Thyroid gland (tissue), 4 donors: ENCODE data around the gene NETO2.

Source experiments
- POLR2A ChIP-seq, 2 donors: fragments of 450-650 bp; IDR thresholded peaks; one replicate each; pipeline ENCODE4 v1.6.1; 2017; ENCODE audit warnings: antibody characterized with exemption in 2 of 2, mild to moderate bottlenecking in 2 of 2, moderate library complexity in 1 of 2
- TF ChIP-seq, protein P1 (sequence below), 6 experiments: fragments of 200-600 bp in 3 of 6; fragments of 450-650 bp in 3 of 6; sonication (generic) in 3 of 6; IDR thresholded peaks; one replicate each; pipeline ENCODE4 v1.5.1; 2016 to 2019; ENCODE audit warnings: antibody characterized with exemption in 6 of 6, mild to moderate bottlenecking in 2 of 6, inconsistent platforms in 1 of 6, moderate library complexity in 1 of 6

GRCh38 chr16:47045023-47045422, 98.7 kb downstream of the NETO2 start:
- TF ChIP-seq, protein P1, sequence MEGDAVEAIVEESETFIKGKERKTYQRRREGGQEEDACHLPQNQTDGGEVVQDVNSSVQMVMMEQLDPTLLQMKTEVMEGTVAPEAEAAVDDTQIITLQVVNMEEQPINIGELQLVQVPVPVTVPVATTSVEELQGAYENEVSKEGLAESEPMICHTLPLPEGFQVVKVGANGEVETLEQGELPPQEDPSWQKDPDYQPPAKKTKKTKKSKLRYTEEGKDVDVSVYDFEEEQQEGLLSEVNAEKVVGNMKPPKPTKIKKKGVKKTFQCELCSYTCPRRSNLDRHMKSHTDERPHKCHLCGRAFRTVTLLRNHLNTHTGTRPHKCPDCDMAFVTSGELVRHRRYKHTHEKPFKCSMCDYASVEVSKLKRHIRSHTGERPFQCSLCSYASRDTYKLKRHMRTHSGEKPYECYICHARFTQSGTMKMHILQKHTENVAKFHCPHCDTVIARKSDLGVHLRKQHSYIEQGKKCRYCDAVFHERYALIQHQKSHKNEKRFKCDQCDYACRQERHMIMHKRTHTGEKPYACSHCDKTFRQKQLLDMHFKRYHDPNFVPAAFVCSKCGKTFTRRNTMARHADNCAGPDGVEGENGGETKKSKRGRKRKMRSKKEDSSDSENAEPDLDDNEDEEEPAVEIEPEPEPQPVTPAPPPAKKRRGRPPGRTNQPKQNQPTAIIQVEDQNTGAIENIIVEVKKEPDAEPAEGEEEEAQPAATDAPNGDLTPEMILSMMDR (IDR thresholded peaks at IDR 0.05), result no peak
- TF ChIP-seq POLR2A (IDR thresholded peaks at IDR 0.05), result no peak
